NCI-H187 (cell line): ENCODE results near the gene PPP1R15A.
"Not testable (repeated sequence)": the region's sequence is repeated elsewhere in the genome, so short reads cannot be mapped to it uniquely, and the experiment has no call there.

Source experiments
- DNase-seq, 2 experiments: peaks; one replicate each; lab custom pipeline; 2025; lab: John Stamatoyannopoulos, UW

Gene PPP1R15A

GRCh38 chr19:48881741-48882657 is 9.8 kb downstream of the PPP1R15A start:
- peak in 1 of 2 experiments; percentile 18 for DNase-seq

DNA sequence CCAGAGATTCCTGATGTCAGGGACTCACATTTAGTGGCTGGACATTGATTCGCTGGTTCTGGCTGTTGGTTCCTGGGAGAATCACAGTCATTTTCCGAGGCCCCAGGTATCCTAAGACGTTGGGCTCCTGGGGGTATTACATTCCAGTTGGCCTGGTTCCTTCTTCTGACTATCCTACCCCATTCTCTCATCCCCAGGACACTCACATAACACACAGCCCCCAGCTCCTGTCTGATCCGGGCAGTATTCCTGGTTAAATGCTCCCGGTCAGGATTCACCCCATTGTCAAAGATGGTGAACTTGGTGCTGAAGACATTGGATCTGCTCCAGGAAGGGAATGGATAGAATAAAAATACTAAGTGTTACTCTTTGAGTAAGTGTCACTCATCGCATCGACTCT is 11.5 kb downstream of the PPP1R15A start:
- no peak for DNase-seq

DNA sequence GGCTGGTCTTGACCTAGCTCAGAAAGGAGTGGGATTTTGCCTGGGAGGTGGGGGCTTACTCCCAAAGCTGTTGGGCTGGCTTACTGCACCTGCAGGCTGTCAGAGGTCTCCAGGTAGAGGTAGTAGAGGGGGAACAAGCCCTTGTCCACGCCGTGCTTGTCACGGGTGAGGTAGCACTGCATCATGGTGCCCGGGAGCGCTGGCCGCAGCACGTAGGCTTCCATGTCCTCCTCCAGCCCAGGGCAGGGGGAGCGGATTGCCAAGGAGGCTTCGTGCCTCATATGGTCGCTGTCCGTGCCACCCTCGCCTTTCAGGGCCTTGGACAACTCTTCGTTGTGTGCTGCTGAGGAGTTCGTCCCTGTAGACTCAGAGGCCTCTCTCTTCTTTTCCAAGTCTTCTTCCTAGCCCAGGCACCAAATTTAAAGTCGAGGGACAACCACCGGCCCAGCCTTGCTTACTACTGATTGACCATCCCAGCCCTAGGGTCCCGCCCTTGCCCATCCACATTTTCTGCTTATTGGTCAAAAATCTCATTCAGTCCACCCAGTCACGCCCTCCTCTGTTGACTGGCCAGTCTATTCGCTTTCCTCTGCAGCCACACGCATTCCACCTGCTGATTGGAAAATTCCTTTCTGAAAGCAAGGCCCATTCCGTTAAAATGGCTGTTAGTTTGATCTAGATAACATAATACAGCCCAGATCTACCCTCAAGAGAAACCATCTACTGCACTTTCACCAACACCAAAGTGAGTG is 15.8 kb downstream of the PPP1R15A start:
- no peak for DNase-seq

- DNase-seq = not testable (repeated sequence)
Measured at GRCh38 chr19:48889496-48889895, 17.3 kb downstream of the PPP1R15A start.

DNA sequence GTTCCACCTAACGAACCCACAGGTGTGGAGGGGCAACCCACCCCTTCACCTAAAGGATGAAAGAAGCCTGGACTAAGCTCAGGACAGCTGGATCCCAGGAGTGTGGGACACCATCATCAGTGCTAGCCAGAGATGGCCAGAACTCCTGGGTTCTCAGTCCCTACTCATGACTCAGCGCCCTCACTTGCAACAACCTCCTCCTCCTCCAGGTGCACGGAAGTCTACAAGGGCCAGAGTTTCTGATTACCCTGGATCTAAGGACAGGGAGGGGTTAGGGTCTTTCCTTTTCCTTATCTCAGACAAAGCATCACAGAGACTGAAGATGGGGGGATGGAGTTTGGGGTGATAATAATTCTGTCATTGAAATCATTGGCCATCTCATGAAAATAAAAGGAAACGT is 18.3 kb downstream of the PPP1R15A start:
- DNase-seq = no peak

DNA sequence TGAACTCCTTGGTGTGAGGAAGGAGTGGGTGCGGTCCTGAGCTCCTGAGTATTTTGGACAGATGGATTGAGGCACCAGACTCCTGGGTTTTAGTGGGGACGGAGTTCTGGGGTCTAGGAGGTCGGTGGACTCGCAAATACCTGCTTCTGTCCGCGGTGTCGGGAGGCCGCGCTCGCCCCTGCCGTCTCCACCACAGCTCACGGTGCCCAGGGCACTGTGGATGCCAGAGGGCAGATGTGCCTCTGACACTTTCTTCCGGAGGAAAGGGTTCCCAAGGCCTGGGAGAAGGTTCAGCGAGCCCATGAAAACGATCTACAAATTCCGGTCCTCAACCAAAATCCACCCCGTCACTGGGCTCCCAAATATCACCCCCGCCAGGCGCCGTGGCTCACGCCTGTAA is 23.0 kb downstream of the PPP1R15A start:
- no peak for DNase-seq

DNA sequence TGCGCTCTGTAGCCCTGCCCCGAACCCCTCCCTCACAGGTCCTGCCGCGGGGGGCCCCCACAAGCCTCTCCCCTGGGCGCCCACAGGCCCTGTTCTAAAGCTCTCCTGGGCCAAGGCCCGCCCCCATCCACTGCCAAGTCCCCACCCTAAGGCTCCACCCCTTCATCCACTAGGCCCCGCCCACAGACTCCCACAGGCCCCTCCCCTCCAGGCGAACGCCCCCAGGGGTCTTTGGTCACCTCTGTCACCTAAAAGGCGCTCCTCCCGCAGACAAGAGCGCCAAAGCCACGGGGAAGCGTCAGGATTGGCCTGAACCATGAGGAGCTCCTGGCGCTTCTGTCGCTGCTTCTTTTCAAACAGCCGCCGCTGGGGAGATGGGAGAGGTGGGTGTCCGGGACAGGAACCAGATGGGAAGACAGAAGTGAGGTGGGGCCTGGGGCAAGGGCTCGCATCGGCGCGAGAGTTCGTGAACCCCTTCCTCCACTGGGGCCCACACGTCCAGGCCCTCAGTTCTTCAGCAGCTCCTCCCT is 24.0 kb downstream of the PPP1R15A start:
- no peak for DNase-seq

GRCh38 chr19:48897181-48897580 is 25.0 kb downstream of the PPP1R15A start:
- DNase-seq = no peak

DNA sequence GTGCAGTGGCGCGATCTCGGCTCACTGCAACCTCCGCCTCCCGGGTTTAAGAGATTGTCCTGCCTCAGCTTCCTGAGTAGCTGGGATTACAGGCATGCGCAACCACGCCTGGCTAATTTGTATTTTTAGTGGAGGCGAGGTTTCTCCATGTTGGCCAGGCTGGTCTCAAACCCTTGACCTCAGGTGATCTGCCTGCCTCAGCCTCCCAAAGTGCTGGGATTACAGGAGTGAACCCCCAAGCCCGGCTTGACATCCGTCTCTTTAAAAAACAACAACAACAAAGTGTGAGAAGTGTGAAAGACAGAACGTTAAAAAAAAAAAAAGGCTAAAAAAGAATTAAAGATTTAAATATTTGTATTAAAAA is 27.1 kb downstream of the PPP1R15A start:
- not testable (repeated sequence) for DNase-seq

DNA sequence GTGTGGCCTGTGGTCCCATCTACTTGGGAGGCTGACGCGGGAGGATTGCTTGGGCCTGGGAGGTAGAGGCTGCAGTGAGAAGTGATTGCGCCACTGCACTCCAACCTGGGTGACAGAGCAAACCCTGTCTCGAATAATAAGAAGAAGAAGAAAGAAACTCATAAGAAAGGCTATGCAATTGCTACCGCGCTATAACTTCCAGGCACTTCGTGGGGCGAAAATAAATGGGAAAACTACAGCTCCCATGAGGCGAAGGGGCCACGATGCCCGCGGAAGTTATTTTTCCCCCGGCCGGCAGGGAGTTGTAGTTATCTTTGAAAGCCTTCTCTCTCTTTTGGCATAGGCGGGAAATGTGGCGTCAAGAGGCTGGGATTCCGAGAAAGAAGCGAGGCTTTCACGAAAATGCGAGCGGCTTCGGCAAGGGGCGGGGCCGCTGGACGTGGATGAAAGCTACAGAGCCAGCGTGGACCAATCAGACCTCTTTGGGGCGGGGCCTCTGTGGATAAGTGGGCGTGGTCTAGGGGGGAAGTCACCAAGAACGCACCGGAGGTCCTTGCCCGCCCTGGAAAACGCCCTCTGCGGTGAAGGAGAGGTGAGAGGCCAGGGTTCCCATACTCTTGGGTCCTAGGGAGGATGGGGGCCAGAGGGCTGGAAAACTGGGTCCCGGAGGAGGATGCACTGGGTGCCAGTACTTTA is 27.7 kb downstream of the PPP1R15A start, which contains the start of gene NUCB1:
NUCB1 (plus strand) TSS at position 532 of the 696 bp plus-strand sequence. CDS start 485 bp downstream, outside the sequence.
- DNase-seq = peak; percentile 98 to 99

- DNase-seq = no peak
Measured at GRCh38 chr19:48900477-48901406, 28.5 kb downstream of the PPP1R15A start.

GRCh38 chr19:48902291-48902690 is 30.1 kb downstream of the PPP1R15A start:
- not testable (repeated sequence) for DNase-seq

DNA sequence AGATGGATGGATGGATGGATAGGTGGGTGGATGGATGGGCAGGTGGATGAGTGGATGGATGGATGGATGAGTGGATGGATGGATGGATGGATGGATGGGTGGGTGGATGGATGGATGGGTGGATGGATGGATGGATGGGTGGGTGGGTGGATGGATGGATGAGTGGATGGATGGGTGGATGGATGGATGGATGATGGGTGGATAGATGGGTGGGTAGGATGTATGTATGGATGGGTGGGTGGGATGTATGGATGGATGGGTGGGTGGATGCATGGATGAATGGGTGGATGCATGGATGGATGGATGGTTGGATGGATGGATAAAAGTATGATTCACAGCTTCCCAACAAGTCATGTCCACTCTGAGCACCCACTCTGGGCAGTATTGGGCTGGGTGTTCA is 31.6 kb downstream of the PPP1R15A start:
- not testable (repeated sequence) for DNase-seq

GRCh38 chr19:48905664-48906063 is 33.4 kb downstream of the PPP1R15A start:
- no peak for DNase-seq

GRCh38 chr19:48906324-48906723 is 34.1 kb downstream of the PPP1R15A start:
- DNase-seq = no peak

GRCh38 chr19:48907671-48908070 is 35.5 kb downstream of the PPP1R15A start:
- no peak for DNase-seq

GRCh38 chr19:48909424-48910077 is 37.3 kb downstream of the PPP1R15A start:
- not testable (repeated sequence) for DNase-seq

GRCh38 chr19:48910803-48911202 is 38.6 kb downstream of the PPP1R15A start:
- no peak for DNase-seq

- peak in 1 of 2 experiments; percentile 42 for DNase-seq
Measured at GRCh38 chr19:48913114-48913889, 41.1 kb downstream of the PPP1R15A start.

DNA sequence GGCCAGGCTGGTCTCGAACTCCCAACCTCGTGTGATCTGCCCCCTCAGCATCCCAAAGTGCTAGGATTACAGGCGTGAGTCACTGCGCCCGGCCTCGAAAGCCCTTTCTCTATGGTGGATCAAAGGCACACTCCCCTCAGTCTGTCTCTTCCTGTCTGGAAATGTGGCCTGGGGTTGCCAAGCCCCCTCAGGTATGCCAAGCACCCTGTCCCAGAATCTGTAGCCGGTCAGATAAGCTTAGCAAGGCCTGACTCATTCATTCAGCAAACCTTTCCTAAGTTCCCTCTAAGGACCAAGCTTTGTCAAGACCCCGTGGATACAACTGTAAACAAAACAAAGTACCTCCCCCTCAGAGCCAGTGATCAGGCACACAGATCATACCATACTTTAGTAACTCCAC is 42.0 kb downstream of the PPP1R15A start:
- no peak for DNase-seq
